Stimulated activated CD8-positive, alpha-beta memory T cell treated with anti-CD3 and anti-CD28 coated beads, Interleukin-7, amount 100 ng/mL, for 24 hours (primary cell): ENCODE results near the gene EGLN1.
"Not testable (repeated sequence)": the region's sequence is repeated elsewhere in the genome, so short reads cannot be mapped to it uniquely, and the experiment has no call there.

Source experiments
- DNase-seq: peaks from one replicate; pipeline ENCODE4 v3.0.0-alpha.2; 2020; ENCODE audit warnings: low read depth

EGLN1 gene

DNA sequence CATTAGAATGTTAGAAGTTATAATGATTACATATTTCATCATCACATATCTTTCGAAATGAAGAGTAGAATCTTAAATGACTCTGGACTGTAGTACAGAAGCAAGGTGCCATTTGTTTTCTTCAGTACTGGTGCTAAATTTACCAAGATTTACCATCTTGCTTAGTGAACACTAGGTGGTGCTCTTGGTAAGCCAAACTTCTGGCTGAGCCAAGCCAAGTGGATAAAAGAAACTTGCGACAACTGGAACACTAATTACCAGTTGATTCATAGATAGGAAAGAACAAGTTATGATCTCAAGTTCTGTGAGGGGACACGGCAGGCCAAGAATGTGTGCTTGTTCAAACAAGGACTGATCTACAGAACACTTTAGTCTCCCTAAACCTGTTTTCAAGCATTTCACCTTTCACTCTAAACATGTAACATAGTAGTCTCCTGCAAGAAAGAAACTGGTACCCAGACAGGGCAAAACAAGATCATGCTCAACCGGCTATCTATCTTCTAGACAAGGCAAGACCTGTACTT lies 64.2 kb downstream of the EGLN1 start:
- no peak for DNase-seq

DNA sequence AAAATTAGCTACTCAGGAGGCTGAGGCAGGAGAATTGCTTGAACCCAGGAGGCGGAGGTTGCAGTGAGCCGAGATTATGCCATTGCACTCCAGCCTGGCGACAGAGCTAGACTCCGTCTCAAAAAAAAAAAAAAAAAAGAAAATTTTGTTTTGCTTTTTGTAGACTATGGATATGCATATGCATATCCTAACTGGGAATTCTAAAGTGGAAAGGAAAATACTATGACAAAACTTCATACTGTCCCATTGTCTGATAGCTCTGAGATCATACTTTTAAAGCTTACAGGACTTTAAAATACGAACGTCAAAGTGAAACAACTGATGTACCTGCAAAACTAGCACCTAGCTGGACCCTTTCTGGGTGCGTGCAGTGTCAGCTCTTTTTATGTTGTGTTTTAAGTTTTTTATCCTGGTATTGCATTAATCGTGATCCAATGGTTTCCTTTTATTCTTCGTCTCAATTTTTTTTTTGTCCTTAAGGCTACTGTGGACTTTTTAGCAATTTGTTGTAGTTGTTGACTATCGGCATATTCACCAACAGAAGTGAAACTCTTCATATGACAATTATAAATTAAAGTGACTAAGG lies 64.8 kb downstream of the EGLN1 start:
- DNase-seq: no peak

GRCh38 chr1:231355171-231355570 lies 66.9 kb downstream of the EGLN1 start:
- no peak for DNase-seq

GRCh38 chr1:231354330-231355020 lies 67.6 kb downstream of the EGLN1 start:
- DNase-seq: no peak

DNA sequence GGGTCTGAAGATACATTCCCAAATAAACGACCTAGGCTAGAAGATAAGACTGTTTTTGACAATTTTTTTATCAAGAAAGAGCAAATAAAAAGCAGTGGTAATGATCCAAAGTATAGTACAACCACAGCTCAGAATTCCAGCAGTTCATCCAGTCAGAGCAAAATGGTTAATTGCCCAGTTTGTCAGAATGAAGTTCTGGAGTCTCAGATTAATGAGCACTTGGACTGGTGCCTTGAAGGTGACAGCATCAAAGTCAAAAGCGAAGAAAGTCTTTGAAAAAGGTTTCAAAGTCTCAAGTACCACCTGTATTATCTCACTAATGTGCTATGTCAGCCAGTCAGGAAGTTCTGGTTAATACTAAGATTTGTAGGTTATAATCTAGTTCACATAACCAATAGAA lies 69.0 kb downstream of the EGLN1 start:
- DNase-seq: no peak

GRCh38 chr1:231351816-231352215 lies 70.3 kb downstream of the EGLN1 start:
- DNase-seq: no peak

DNA sequence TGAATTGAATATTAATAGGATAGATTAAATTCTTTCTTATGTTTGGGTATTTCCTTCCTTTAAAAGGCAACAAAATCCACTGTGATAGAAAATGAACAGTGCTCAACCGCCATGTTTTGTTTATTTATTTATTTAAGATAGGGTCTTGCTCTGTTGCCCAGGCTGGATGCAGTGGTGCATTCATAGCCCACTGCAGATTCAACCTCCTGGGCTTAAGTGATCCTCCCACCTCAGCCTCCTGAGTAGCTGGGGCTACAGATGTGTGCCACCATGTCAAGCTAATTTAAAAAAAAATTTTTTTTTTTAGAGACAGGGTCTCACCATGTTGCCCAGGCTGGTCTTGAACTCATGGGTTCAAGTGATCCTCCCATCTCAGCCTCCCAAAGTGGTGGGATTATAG lies 73.2 kb downstream of the EGLN1 start:
- DNase-seq: not testable (repeated sequence)

- DNase-seq: no peak
These were observed 73.6 kb downstream of the EGLN1 start for GRCh38 chr1:231348442-231348841.

GRCh38 chr1:231347961-231348360 lies 74.1 kb downstream of the EGLN1 start:
- no peak for DNase-seq

DNA sequence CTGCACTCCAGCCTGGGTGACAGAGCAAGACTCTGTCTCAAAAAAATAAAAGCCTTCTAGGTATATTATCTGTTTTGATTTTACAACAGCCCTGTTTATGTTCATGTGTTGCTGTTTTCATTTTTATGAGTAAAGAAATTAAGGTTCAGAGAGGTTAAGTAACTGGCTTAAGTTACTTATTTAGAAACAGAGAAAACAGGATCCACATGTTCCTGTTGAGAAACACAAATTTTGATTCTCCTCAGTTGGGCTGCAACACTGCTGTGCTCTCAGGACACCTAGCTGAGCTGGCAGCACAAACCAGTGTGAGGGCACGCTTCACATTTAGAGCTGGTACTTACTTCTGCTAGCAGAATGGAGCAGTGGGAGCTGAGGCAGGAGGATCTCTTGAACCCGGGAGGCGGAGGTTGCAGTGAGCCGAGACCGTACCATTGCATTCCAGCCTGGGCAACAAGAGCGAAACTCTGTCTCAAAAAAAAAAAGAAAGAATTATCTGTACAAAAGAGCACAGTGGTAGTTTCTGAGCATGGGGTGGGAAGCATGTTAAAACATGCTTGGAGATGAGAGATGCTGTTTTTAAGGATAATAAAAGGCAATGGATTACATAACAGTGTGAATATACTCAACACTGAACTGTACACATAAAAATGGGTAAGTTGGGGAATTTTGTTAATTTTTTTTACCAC lies 81.6 kb downstream of the EGLN1 start:
- DNase-seq: no peak

- no peak for DNase-seq
These were observed 83.6 kb downstream of the EGLN1 start, which contains the start of gene SPRTN for GRCh38 chr1:231338270-231339128. TSS of gene SPRTN (plus strand) at chr1:231338293. CDS start at chr1:231338384, 91 bp downstream.

GRCh38 chr1:231337472-231338269 lies 84.4 kb downstream of the EGLN1 start, which contains the start of gene EXOC8:
TSS of gene EXOC8 (minus strand) at chr1:231337852. CDS start at chr1:231337745, 107 bp downstream.
- DNase-seq: peak; percentile 96

DNA sequence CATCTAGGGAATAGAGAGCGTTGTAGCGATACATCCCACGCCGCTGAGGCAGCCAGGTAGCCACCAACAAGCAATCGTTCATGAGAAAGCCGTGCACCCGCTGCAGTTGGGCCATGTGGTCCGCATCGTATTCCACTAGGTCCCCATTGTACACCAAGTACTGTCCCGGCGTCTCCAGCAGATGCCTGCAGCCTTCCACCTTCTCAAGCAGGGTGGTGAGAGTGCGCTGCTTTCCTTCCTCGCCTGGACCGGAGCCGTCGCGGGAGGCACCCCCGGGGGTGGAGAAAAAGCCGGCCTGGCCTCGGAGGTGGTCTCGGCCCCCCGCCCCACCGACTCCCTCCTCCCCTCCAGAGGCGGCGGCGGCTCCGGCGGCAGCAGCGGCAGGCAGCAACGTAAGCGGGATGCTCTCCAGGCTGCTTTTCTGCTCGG lies 85.0 kb downstream of the EGLN1 start:
- no peak for DNase-seq

DNA sequence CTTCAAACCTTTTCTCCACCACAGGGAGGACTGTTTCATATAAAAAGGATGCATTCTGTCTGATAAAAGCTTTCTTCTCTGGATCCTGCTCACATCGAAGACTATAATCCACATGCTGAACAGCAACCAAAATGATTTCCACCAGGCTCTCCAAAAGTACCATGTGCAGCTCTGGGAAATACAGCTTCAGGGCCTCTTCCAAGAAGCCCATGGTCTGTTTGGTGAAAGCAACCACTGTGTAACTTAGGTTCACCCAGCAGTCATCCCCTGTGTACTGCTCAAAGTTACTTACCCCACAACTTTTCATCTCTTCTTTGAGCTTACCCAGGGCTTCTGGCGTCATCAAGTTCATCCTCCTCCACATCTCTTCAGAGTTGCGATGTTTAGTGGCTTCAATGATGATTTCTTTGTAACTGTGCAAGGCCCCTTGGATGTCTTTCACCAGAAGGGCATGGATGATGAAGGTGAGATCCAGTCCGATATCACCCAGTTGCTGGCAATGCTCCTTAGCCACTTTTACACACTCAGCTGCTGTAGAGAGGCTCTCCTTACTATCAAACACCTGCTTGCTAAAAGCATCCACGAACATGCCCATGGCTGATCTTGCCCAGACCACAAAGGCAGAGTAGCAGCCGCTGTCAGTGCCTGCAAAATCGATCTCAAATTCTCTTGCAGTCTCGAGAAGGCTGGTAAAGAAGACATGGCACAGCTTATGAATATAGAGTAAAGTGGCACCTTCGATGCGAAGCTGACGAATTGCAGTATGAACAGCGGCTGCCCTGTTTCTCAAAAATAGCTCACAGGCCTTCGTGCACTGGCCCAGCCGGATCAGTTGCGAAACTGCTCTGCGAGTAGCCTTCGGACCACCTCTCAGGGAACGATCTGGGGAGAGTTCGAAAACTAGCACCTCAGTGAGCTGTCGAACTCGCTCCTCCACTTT lies 86.2 kb downstream of the EGLN1 start:
- DNase-seq: no peak

- DNase-seq: no peak
These were observed 87.1 kb downstream of the EGLN1 start for GRCh38 chr1:231334952-231335351.

DNA sequence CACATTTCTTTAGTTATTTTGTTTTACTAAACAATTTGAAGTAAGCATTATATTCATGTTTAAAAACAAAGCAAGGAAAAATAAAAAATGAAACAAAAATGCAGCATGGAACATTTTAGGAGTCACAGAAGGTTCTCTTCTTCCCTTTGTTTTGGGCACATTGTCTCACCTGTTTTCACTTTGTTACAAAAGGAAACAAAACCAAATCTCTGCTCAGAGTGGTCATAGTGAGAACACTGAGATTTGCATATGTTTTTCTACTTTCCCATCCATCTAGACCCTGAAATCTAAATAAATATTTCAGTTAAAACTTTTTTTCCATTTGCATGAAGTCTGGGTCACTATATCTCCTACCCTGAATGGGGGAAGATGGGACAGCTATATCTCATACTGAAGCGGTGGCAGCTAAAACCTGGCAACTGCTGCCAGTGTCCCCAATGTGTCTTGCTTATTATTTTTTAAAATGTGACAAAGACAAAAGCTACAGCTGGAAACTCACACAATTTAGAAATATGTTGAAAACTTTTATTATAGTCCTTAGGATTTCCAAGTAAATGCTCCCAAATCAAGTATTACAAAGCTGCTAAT lies 87.9 kb downstream of the EGLN1 start:
- no peak for DNase-seq

DNA sequence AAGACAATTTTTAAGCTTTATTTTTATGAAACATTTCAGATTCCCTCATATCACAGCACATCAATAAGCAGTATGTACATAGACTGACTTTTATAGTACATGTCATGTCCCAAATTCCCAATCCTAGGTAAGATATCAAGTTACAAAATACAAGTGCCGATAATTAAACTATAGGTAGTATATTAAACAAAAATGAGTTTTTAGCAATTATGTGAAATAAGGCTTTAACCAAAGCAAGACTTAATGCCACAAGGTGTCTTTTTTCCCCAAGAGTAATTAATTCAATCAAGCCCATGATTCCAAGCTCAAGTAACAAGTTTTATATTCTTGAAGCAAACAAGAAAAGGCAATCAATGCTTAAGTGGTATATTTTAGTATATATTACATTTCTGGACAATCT lies 89.3 kb downstream of the EGLN1 start:
- DNase-seq: no peak

DNA sequence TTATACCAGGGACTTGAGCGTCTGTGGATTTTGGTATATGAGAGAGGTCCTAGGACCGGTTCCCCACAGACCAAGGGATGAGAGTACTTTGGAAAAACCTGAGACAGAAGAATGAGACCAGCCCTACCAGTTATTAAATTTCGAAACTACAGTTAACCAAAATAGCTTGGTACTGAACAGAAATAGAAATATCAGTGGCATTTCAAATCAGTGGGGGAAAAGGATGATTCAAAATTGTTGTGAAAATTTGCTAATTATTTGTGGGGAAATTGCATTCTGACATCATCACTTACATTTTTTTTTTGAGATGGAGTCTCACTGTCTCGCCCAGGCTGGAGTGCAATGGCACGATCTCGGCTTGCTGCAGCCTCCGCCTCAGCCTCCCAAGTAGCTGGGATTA lies 92.6 kb downstream of the EGLN1 start:
- no peak for DNase-seq

DNA sequence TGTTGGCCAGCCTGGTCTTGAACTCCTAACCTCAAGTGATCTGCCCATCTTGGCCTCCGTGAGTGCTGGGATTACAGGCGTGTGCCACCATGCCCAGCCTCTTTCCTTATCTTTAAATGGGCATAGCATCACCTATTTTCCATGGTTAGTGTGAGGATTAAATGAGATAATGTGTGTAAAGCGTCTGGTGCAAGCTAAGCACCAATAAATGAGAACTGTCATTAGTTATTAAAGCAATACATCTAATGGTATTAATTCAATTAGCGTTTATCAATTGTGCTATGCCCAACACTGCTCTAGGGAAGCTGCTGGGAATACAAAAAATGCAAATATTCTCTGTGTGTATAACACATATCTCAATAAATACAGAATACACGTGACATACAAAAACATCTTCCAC lies 94.5 kb downstream of the EGLN1 start:
- no peak for DNase-seq

DNA sequence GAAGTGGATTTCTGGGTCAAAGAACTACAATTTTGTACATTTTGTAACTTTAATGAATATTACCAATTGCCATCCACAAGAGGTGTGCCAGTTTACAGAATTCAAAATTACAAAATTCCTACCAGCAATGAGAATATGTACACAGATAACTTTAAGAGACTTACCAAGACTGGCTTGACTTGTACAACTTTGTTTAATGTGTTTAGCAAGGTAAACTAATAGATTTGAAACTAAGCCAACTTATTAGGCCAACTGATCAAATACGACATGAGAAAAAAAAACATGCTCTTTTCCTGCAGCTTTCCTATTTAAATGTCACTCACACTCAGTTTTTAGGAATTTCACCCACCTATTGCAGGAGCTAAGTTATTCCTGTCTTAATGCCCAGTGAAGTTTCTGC lies 95.8 kb downstream of the EGLN1 start:
- no peak for DNase-seq
